IMR-90 (cell line): ENCODE data around the gene CMTM1. TPM values are rescaled to one million over a fixed set of nuclear protein-coding genes. Genes with fewer than 3 reads are reported as not detected.

Experiments
- ATAC-seq: fragments of 200-7000 bp; cut with Tn5 transposase; 2 replicates; pipeline ENCODE4 v1.9.1; 2020; ENCODE audit warnings: low read depth, mild to moderate bottlenecking, moderate library complexity
- BruUV-seq: library from RNA; stranded (reverse); fragments of 400-500 nt; replicated peaks from 2 replicates; lab custom pipeline; 2021; lab: Mats Ljungman, UMichigan
- CTCF ChIA-PET: fragments of 300-600 bp; formaldehyde crosslinking; extraction: SDS; loops from one replicate; lab custom pipeline; 2021; ENCODE audit warnings: antibody characterized with exemption; lab: Yijun Ruan, JAX
- POLR2A ChIA-PET: fragments of 300-600 bp; sonication (Branson Sonifier 250); formaldehyde crosslinking; loops from one replicate; lab custom pipeline; 2022; ENCODE audit warnings: antibody characterized with exemption; ENCODE audit not compliant: unreplicated experiment; lab: Charles Lee
- DNase-seq: peaks from one replicate; pipeline ENCODE4 v3.0.0; 2013
- H2AFZ ChIP-seq: replicated peaks from 2 replicates; pipeline ENCODE3; 2013; ENCODE audit warnings: low read length, mild to moderate bottlenecking; ENCODE audit not compliant: poor library complexity
- H2AK5ac ChIP-seq: 2 replicates; pipeline ENCODE4 v1.6.1; 2013; ENCODE audit warnings: low read depth, low read length, inconsistent platforms
- H2AK9ac ChIP-seq: replicated peaks from 2 replicates; pipeline ENCODE3; 2013; ENCODE audit warnings: mild to moderate bottlenecking, low read depth, low read length, moderate library complexity; ENCODE audit not compliant: poor library complexity
- H2BK120ac ChIP-seq: 2 replicates; pipeline ENCODE4 v1.6.1; 2013; ENCODE audit warnings: low read depth, low read length, inconsistent platforms
- H2BK15ac ChIP-seq: 3 replicates; pipeline ENCODE4 v1.6.1; 2013; ENCODE audit warnings: low read depth, low read length, inconsistent platforms
- H2BK20ac ChIP-seq: 2 replicates; pipeline ENCODE4 v1.6.1; 2013; ENCODE audit warnings: low read depth, mild to moderate bottlenecking, inconsistent platforms, low read length, moderate library complexity
- H2BK5ac ChIP-seq: 2 replicates; pipeline ENCODE4 v1.6.1; 2013; ENCODE audit warnings: mild to moderate bottlenecking, low read depth, low read length, inconsistent platforms; ENCODE audit not compliant: poor library complexity, severe bottlenecking
- H3K14ac ChIP-seq: replicated peaks from 2 replicates; pipeline ENCODE4 v1.6.1; 2013; ENCODE audit warnings: low read depth, low read length, inconsistent platforms
- H3K18ac ChIP-seq: 2 replicates; pipeline ENCODE4 v1.6.1; 2013; ENCODE audit warnings: low read depth, low read length, control low read depth
- H3K23ac ChIP-seq: 2 replicates; pipeline ENCODE4 v1.6.1; 2013; ENCODE audit warnings: low read depth, low read length, inconsistent platforms
- H3K27ac ChIP-seq: 2 replicates; pipeline ENCODE4 v1.5.1; 2013; ENCODE audit warnings: mild to moderate bottlenecking, control low read depth, low read length; ENCODE audit not compliant: insufficient read depth
- H3K27me3 ChIP-seq: 2 replicates; pipeline ENCODE4 v1.6.1; 2013; ENCODE audit warnings: low read length; ENCODE audit not compliant: control insufficient read depth, insufficient read depth
- H3K36me3 ChIP-seq: 2 replicates; pipeline ENCODE4 v1.6.1; 2013; ENCODE audit warnings: low read length, mixed read lengths; ENCODE audit not compliant: control insufficient read depth, insufficient read depth
- H3K4ac ChIP-seq: 2 replicates; pipeline ENCODE4 v1.6.1; 2013; ENCODE audit warnings: low read depth, low read length, inconsistent platforms
- H3K4me1 ChIP-seq: 2 replicates; pipeline ENCODE4 v1.6.1; 2013; ENCODE audit warnings: low read length, mixed read lengths; ENCODE audit not compliant: control insufficient read depth, insufficient read depth
- H3K4me2 ChIP-seq: 2 replicates; pipeline ENCODE4 v1.6.1; 2013; ENCODE audit warnings: low read depth, mild to moderate bottlenecking, control low read depth, low read length, moderate library complexity
- H3K4me3 ChIP-seq: 2 replicates; pipeline ENCODE4 v1.5.1; 2013; ENCODE audit warnings: low read depth, mild to moderate bottlenecking, control low read depth, low read length, moderate library complexity; ENCODE audit not compliant: insufficient read depth
- H3K56ac ChIP-seq: 2 replicates; pipeline ENCODE4 v1.6.1; 2013; ENCODE audit warnings: low read length, inconsistent platforms; ENCODE audit not compliant: insufficient read depth; ENCODE audit errors: extremely low read depth
- H3K79me1 ChIP-seq, 2 experiments: 2 replicates each; pipeline ENCODE4 v1.6.1; 2013; ENCODE audit warnings: low read length in 2 of 2, inconsistent platforms in 1 of 2, low read depth in 1 of 2
- H3K9ac ChIP-seq: 2 replicates; pipeline ENCODE4 v1.6.1; 2013; ENCODE audit warnings: low read depth, low read length, control low read depth
- H3K9me1 ChIP-seq: 2 replicates; pipeline ENCODE4 v1.6.1; 2013; ENCODE audit warnings: low read length, inconsistent platforms; ENCODE audit not compliant: insufficient read depth
- H3K9me3 ChIP-seq: 2 replicates; pipeline ENCODE4 v1.6.1; 2013; ENCODE audit warnings: low read length; ENCODE audit not compliant: control insufficient read depth, insufficient read depth
- H4K20me1 ChIP-seq: 2 replicates; pipeline ENCODE4 v1.6.1; 2013; ENCODE audit warnings: low read length, inconsistent platforms; ENCODE audit not compliant: insufficient read depth
- H4K5ac ChIP-seq: 2 replicates; pipeline ENCODE4 v1.6.1; 2013; ENCODE audit warnings: mild to moderate bottlenecking, low read depth, low read length, control low read depth
- H4K8ac ChIP-seq, 2 experiments: 2 replicates each; pipeline ENCODE4 v1.6.1; 2013; ENCODE audit warnings: low read depth in 2 of 2, low read length in 2 of 2, control low read depth in 1 of 2, inconsistent platforms in 1 of 2
- H4K91ac ChIP-seq: 2 replicates; pipeline ENCODE4 v1.6.1; 2013; ENCODE audit warnings: low read depth, low read length, inconsistent platforms; ENCODE audit not compliant: insufficient read depth
- BHLHE40 ChIP-seq: fragments of 150-350 bp; IDR thresholded peaks from 2 replicates; pipeline ENCODE4 v1.6.1; 2016; ENCODE audit warnings: mild to moderate bottlenecking, low read depth, low read length
- CEBPB ChIP-seq: IDR thresholded peaks from 2 replicates; pipeline ENCODE4 v1.6.1; 2012; ENCODE audit warnings: low read depth, low read length, improper control_type of control experiment
- CHD1 ChIP-seq: IDR thresholded peaks from 2 replicates; pipeline ENCODE4 v1.6.1; 2012; ENCODE audit warnings: low read depth, low read length, improper control_type of control experiment
- FOS ChIP-seq: fragments of 150-350 bp; IDR thresholded peaks from 2 replicates; pipeline ENCODE4 v1.6.1; 2016; ENCODE audit warnings: low read depth, low read length
- MAFK ChIP-seq: IDR thresholded peaks from 2 replicates; pipeline ENCODE4 v1.6.1; 2012; ENCODE audit warnings: low read depth, low read length, improper control_type of control experiment
- MAZ ChIP-seq: IDR thresholded peaks from 2 replicates; pipeline ENCODE4 v1.6.1; 2012; ENCODE audit warnings: low read depth, mild to moderate bottlenecking, low read length, improper control_type of control experiment, moderate library complexity, borderline replicate concordance
- MXI1 ChIP-seq: IDR thresholded peaks from 2 replicates; pipeline ENCODE4 v1.6.1; 2012; ENCODE audit warnings: low read depth, mild to moderate bottlenecking, low read length, moderate library complexity, borderline replicate concordance
- NFE2L2 ChIP-seq: fragments of 150-350 bp; IDR thresholded peaks from 2 replicates; pipeline ENCODE4 v1.6.1; 2016; ENCODE audit warnings: low read depth, mild to moderate bottlenecking, low read length
- POLR2A ChIP-seq: IDR thresholded peaks from 2 replicates; pipeline ENCODE4 v1.6.1; 2012; ENCODE audit warnings: mild to moderate bottlenecking, low read depth, low read length
- RAD21 ChIP-seq: IDR thresholded peaks from 2 replicates; pipeline ENCODE4 v1.6.1; 2012; ENCODE audit warnings: low read length, improper control_type of control experiment
- RCOR1 ChIP-seq: IDR thresholded peaks from 2 replicates; pipeline ENCODE4 v1.6.1; 2012; ENCODE audit warnings: mild to moderate bottlenecking, low read length, improper control_type of control experiment; ENCODE audit not compliant: insufficient replicate concordance
- RFX5 ChIP-seq: IDR thresholded peaks from 2 replicates; pipeline ENCODE4 v1.8.0; 2012; ENCODE audit warnings: low read depth, mild to moderate bottlenecking, low read length, moderate library complexity
- SMC3 ChIP-seq: fragments of 150-350 bp; IDR thresholded peaks from 2 replicates; pipeline ENCODE4 v1.6.1; 2016; ENCODE audit warnings: low read depth, mild to moderate bottlenecking, antibody characterized with exemption, low read length, moderate library complexity
- USF2 ChIP-seq: fragments of 150-350 bp; IDR thresholded peaks from 2 replicates; pipeline ENCODE4 v1.6.1; 2017; ENCODE audit warnings: mild to moderate bottlenecking, antibody characterized with exemption, low read length, low read depth
- WGBS, 2 experiments: methylation state at CpG; one replicate each; pipeline versions ENCODE4 v1.1.5 to v1.1.7; 2013; ENCODE audit warnings: missing lambda C conversion rate in 2 of 2; ENCODE audit not compliant: insufficient read length in 1 of 2; ENCODE audit errors: extremely low coverage in 2 of 2; 5-methylcytosine and 5-hydroxymethylcytosine counted together
- dilution Hi-C: fragments of 300-500 bp; cut with HindIII; formaldehyde crosslinking; loops from one replicate; pipeline ENCODE4 v1.14.3; 2018; ENCODE audit warnings: low sequenced_read_pairs; ENCODE audit not compliant: unreplicated experiment
- in situ Hi-C: fragments of 300-500 bp; cut with MboI; formaldehyde crosslinking; loops from 3 replicates; pipeline ENCODE4 v1.14.3; 2019; ENCODE audit warnings: low sequenced_read_pairs, inconsistent platforms, mixed read lengths
- intact Hi-C: fragments of 100-400 bp; cut with micrococcal nuclease; formaldehyde crosslinking; loops from 2 replicates; pipeline ENCODE4 v1.10.0; 2022
- polyA plus RNA-seq, 3 experiments: library from polyadenylated mRNA; depleted of rRNA; stranded (reverse); fragments of >200 nt; gene quantifications; 2 replicates each; pipeline ENCODE4 v1.2.3, GENCODE V29; 2012; ENCODE audit warnings: low replicate concordance in 1 of 3
- total RNA-seq: library from RNA; depleted of rRNA; stranded (reverse); fragments of >200 nt; gene quantifications from 2 replicates; pipeline ENCODE4 v1.2.3, GENCODE V29; 2012
- TF ChIP-seq, protein P1 (sequence below): conservative IDR thresholded peaks from 2 replicates; pipeline ENCODE4 v1.5.1; 2012; ENCODE audit warnings: mild to moderate bottlenecking, low read depth, low read length, improper control_type of control experiment
- TF ChIP-seq, protein P2 (sequence below): fragments of 150-350 bp; IDR thresholded peaks from 2 replicates; pipeline ENCODE4 v1.6.1; 2016; ENCODE audit warnings: low read depth, mild to moderate bottlenecking, low read length, moderate library complexity, borderline replicate concordance

CMTM1 gene
- total and polyA plus RNA-seq, 2 of the 4 experiments (the other 2 are of a cell fraction): 0.54 to 2.1 TPM

- ChIA-PET POLR2A (no interaction called here), CTCF (interaction anchor here (1.1 kb wide), 1 partner anchor 194 kb away, joined by 4 read pairs; no protein-coding TSS in a partner anchor)
- Histone ChIP-seq H3K9me1 (no peaks in the 10 kb centered on the region), H3K23ac (no peak overlapping the region), H3K4me2 (no peak overlapping the region), H3K4me3 (no peak overlapping the region), H2AK9ac (no peak overlapping the region), H3K4ac (no peak overlapping the region), H2AFZ (no peak overlapping the region), H3K79me1 (peaks cover 0 to 14% of the 10 kb centered on the region in 2 experiments; a peak in 2 of 4 replicates), H2BK120ac (no peak overlapping the region), H3K27ac (no peak overlapping the region), H2BK5ac (no peak overlapping the region), H4K8ac (no peak overlapping the region), H3K4me1 (peaks cover 3% of the 10 kb centered on the region; the same call in 1 of the 2 replicates), H2AK5ac (no peak overlapping the region), H3K56ac (no peak overlapping the region), H3K18ac (no peak overlapping the region), H4K20me1 (no peaks in the 10 kb centered on the region), H2BK15ac (no peak overlapping the region), H3K27me3 (peaks cover 8% of the 10 kb centered on the region), H4K91ac (no peak overlapping the region), H3K36me3 (no peaks in the 10 kb centered on the region), H3K9ac (no peak overlapping the region), H2BK20ac (no peak overlapping the region), H3K14ac (no peak overlapping the region), H4K5ac (no peak overlapping the region), H3K9me3 (peaks cover 5% of the 10 kb centered on the region; the same call in 1 of the 2 replicates)
- in situ Hi-C loops: loop anchor here (5.0 kb wide), 2 partner anchors 48 to 193 kb away; partner anchors contain the start of genes CKLF and TK2
- no TSS peak for BruUV-seq
- intact Hi-C loops: no loop called here
- TF ChIP-seq BHLHE40: no peak
- TF ChIP-seq, protein P1, sequence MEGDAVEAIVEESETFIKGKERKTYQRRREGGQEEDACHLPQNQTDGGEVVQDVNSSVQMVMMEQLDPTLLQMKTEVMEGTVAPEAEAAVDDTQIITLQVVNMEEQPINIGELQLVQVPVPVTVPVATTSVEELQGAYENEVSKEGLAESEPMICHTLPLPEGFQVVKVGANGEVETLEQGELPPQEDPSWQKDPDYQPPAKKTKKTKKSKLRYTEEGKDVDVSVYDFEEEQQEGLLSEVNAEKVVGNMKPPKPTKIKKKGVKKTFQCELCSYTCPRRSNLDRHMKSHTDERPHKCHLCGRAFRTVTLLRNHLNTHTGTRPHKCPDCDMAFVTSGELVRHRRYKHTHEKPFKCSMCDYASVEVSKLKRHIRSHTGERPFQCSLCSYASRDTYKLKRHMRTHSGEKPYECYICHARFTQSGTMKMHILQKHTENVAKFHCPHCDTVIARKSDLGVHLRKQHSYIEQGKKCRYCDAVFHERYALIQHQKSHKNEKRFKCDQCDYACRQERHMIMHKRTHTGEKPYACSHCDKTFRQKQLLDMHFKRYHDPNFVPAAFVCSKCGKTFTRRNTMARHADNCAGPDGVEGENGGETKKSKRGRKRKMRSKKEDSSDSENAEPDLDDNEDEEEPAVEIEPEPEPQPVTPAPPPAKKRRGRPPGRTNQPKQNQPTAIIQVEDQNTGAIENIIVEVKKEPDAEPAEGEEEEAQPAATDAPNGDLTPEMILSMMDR: no peak
- TF ChIP-seq, protein P2, sequence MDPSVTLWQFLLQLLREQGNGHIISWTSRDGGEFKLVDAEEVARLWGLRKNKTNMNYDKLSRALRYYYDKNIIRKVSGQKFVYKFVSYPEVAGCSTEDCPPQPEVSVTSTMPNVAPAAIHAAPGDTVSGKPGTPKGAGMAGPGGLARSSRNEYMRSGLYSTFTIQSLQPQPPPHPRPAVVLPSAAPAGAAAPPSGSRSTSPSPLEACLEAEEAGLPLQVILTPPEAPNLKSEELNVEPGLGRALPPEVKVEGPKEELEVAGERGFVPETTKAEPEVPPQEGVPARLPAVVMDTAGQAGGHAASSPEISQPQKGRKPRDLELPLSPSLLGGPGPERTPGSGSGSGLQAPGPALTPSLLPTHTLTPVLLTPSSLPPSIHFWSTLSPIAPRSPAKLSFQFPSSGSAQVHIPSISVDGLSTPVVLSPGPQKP: no peak
- TF ChIP-seq RCOR1: no peak
- TF ChIP-seq POLR2A: no peak
- TF ChIP-seq MAZ: no peak
- TF ChIP-seq RAD21: no peak
- no peak for TF ChIP-seq MAFK
- no peak for TF ChIP-seq RFX5
- no peak for TF ChIP-seq CHD1
- TF ChIP-seq SMC3: no peak
- no peak for TF ChIP-seq USF2
- TF ChIP-seq NFE2L2: no peak
- TF ChIP-seq MXI1: no peak
- TF ChIP-seq FOS: no peak
- no peak for TF ChIP-seq CEBPB
- ATAC-seq (no peak), DNase-seq (no peak)
- WGBS, 2 experiments: 100% methylated on average over 1 of the region's 1 CpG; no CpG with 5 or more reads in 1 of the 2 experiments
- dilution Hi-C loops: no loop called here
These were observed 34.2 kb downstream of the CMTM1 start for GRCh38 chr16:66600477-66600876.
